Stimulated activated CD8-positive, alpha-beta memory T cell treated with anti-CD3 and anti-CD28 coated beads, Interleukin-7, amount 100 ng/mL, for 4 hours (primary cell): ENCODE data around the gene OGFOD1.
A peak's percentile ranks its signal among the peaks of the same experiment; 100 is the strongest.

Source experiments
- DNase-seq, 2 donors: peaks; one replicate each; pipeline ENCODE4 v3.0.0-alpha.2; 2020; ENCODE audit warnings: low read depth in 2 of 2

The OGFOD1 gene

DNA sequence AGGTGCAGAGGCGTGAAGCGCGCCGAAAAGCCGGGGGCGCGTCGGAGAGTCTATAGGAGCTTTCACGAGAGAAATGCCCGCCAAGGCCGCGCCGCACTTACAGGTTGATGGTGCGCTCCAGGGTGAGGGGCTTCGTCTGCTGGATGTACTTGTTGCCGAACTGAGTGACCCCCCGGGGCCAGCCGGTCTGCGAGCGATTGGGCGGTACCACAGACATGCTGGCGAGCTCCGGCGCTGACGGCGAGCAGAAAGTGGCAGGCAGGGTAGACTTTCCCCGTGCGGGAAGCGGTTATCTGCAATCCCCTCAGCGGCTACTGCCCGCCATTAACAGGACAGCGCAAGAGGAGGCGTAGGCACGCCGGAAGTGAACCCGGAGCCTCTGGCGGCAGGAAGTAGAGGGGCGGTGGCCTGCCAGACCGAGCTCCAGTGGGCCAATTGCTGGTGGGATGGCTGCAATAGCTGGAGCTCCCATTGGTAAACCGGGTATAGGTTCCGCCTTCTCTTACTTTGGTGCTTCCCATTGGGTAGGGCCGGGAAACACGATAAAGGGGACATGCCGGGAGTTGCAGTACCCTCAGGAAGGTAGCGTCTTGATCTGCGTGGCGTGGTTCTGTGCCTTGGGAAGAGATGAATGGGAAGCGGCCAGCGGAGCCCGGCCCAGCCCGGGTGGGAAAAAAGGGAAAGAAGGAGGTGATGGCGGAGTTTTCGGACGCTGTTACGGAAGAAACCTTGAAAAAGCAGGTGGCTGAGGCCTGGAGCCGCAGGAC, at the start of gene OGFOD1, which contains the start of gene NUDT21:
Gene OGFOD1 (plus strand): TSS at position 569 of the 767 bp plus-strand sequence. CDS start 59 bp downstream, at position 628.
Gene NUDT21 (minus strand): TSS at position 347 of the 767 bp plus-strand sequence. CDS start 130 bp downstream, at position 217.
- peak; percentile 90 for DNase-seq

DNA sequence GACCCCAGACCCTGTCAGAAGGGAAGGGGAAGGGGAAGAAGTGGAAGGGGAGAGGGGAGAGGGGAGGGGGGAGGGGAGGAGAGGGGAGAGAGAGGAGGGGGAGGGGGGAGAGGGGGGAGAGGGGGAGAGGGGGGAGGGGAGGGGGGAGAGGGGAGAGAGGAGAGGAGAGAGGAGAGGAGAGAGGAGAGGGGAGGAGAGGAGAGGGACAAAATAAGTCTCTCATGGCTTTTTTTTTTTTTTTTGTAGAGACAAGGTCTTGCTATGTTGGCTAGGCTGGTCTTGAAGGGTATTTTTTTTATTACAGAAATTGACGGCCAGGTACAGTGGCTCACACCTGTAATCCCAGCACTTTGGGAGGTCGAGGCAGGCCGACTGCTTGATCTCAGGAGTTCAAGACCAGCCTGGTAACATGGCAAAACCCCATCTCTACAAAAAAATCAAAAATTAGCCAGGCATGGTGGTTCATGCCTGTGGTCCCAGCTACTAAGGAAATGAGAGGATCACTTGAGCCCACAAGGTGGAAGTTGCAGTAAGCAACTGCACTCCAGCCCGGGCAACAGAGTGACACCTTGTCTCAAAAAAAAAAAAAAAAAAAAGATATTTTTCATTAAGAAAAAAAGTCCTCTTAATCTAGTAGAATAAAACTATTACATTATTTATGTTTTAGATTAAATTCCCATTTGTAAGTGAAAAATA, 45.2 kb upstream of the OGFOD1 start:
- DNase-seq, result no peak

DNA sequence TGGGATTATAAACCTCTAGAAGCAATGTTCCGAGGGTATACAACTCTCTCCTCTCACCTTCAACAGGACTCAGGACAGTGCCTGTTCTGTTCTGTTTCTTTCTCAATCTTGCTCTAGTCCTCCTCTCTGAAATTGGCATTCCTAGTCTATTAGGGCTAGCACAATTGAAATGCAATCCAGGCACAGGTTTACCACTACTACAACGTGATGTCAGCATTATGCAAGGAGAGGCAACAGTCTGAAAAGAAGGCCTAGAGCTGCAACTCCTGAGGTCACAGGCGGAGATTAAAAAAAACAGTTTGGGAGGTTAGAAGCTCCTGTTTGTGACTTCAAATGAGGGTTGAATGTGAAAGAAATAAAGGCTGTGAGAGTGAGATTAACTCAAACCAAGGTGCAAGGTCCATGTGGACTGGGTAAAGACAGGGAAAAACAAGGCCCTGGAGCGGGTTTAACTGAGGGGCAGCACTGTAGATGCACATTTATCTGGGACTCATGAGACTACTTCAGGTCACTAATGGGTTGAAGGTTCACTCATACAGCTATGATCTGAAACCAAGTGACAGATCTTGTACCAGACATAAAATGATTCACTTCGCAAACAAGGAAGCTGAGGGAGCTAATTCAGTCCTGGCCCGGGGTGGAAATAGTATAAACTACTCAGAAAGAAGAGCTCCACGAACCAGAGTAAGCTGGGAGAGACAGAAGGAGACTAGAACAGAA, 42.8 kb upstream of the OGFOD1 start:
- DNase-seq, result no peak

- DNase-seq, result no peak
Measured at GRCh38 chr16:56409195-56409594, 42.2 kb upstream of the OGFOD1 start.

DNA sequence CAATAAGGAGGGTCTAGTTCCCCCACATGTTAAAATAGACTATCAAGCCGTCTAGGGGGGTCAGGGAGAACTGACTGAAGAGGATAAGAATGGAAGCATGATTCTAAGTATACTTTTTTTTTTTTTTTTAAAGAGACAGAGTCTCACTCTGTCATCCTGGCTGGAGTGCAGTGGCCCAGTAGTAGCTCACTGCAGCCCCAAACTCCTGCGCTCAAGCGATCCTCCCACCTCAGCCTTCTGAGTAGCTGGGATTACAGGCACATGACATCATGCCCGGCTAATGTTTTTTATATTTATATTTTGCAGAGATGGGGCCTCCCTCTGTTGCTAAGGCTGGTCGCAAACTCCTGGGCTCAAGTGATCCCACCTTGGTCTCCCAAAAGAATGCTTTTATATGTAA, 40.2 kb upstream of the OGFOD1 start:
- no peak for DNase-seq

DNA sequence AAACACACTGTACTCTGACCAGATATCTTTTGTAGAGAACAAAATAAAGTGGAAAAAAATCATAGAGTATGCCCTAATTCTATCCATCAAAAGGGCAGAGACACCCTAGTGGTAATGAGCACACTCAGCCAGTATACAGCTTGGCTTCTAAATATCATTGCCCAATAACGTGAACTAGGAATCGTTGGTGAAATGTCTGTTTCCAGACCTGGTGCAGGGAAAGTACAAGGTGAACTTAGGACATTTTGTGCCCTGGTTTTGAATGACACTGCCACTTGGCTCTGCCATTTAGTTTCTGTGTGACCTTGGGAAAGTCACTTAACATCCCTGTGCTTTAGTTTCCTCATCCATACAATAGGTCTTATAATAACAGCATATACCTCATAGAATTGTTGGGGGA, 39.7 kb upstream of the OGFOD1 start:
- no peak for DNase-seq

DNA sequence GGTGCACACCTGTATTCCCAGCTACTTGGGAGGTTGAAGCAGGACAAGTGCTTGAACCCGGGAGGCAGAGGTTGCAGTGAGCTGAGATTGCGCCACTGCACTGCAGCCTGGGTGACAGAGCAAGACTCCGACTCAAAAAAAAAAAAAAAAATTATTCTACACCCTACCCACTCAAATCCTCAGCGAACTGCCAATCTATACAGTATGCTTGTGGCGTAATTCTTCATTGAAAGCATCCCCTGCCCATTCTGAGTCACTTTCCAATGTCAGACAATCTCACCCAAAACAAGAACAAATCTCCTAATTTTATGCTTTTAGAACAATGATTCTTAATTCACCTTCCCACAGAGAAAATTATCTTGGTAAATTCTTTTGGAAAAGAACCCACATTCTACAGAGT, 38.0 kb upstream of the OGFOD1 start:
- DNase-seq, result no peak

DNA sequence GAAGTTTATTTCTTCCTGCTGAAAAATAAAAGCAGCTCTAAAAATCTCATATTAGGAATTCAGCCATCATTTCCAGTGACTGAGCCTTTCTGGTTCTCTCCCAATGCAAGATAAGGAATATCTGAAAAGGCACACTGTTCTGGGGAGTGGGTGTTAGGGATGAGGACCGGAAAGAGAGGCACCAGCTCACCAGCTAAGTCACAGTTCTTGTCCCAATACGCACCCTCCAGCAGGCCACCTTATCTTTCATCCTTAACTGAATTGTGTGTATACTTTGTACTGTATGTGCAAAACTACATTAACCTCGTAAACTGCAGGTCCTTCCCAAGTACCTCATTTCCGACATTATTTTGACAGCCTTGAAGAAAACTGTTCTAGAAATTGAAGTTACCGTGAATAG, 37.0 kb upstream of the OGFOD1 start:
- no peak for DNase-seq

GRCh38 chr16:56415875-56416274, 35.5 kb upstream of the OGFOD1 start:
- no peak for DNase-seq

DNA sequence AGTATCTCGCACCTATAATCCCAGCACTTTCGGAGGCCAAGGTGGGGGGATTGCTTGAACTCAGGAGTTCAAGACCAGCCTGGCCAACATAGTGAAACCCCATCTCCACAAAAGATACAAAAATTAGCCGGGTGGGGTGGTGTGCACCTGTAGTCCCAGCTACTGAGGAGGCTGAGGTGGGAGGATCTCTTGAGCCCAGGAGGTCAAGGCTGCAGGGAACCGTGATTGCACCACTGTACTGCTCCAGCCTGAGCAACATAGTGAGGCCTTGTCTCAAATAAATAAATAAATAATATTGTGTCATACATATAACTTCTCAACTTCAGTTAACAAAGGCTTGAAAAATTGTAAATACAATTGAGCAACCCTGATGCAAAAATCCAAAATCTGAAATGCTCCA, 34.2 kb upstream of the OGFOD1 start:
- no peak for DNase-seq

GRCh38 chr16:56419740-56420548, 31.4 kb upstream of the OGFOD1 start:
- DNase-seq, result no peak

DNA sequence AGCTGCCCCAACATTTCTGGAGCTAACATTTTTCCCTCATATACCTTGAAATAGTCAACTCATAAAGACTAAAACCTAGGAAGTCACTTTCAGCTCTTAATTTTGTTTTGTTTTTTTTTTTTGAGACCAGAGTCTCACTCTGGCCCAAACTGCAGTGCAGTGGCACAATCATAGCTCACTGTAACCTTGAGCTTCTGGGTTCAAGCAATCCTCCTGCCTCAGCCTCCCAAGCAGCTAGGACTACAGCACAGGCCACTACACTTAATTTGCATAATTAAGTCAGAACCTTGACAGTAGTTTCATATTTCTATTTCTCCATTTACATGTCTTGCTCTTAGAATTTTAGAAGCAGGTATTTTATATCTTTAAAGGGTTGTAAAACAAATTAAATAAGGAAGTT, 30.7 kb upstream of the OGFOD1 start:
- DNase-seq, result no peak

DNA sequence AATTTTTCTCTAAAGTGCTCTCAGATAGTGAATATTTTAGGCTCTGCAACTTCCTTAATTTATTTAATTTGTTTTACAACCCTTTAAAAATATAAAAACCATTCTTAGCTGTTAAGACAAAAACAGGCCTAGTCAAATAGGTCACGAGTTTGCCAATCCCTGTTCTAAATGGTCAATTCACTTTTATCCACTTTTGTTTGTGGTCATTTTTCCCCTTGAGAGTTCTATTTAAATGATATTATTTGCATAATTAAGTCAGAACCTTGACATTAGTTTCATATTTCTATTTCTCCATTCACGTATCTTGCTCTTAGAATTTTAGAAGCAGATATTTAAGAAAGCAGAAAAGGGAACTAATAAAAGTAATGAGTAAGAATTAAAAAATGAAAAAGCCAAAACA, 30.0 kb upstream of the OGFOD1 start:
- DNase-seq, result no peak

DNA sequence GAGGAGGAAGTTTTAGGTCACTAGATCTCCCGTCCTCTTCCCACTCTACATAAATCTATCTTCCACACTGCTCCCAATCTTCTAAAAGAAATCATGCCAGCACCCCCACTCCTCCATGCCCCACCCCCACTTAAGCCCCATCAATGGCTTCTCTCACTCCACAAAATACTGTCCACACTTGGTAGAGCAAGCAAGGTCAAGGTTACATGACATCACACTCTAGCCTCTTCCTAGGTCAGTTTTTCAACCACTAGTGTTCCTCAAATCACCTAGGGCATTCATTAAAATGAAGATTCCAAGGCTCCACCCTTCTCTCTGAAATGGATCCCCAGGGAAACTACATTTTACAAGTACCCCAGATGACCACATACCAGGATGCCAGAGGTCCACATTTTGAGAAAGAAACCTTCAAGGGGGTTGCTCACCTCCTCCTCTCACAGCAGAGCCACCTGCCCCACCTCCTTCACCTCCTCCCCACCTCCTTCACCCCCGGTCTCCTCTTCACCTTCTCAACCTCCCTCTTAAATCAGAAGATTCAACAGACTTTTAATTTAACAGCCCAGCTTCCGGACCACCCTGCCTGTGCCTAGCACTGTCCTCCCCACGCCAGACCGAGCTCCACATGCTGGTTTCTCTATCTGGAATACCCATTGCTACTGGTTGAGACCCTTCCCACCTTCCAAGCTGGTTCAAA, 29.2 kb upstream of the OGFOD1 start:
- DNase-seq, result no peak

- no peak for DNase-seq
Measured at GRCh38 chr16:56422896-56423441, 28.4 kb upstream of the OGFOD1 start.

GRCh38 chr16:56423584-56424403, 27.6 kb upstream of the OGFOD1 start:
- DNase-seq, result no peak

DNA sequence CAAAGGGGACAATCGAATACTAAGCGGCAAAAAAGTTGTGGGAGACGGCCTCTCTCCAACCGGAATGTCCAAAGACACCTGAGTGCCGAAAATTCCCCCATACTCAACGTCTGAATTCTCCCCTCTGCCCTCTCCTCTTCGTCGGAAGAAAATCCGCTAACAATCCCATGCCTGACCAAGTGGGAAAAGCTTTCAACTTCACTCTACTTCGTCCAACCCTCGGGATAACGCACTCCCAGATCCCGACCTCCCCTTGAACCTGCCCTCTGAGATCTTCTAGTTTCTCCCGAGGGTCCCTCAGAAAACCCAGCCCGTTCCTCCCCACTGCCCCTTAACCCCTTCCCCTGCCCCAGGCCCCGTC, 27.0 kb upstream of the OGFOD1 start:
- DNase-seq, result no peak

DNA sequence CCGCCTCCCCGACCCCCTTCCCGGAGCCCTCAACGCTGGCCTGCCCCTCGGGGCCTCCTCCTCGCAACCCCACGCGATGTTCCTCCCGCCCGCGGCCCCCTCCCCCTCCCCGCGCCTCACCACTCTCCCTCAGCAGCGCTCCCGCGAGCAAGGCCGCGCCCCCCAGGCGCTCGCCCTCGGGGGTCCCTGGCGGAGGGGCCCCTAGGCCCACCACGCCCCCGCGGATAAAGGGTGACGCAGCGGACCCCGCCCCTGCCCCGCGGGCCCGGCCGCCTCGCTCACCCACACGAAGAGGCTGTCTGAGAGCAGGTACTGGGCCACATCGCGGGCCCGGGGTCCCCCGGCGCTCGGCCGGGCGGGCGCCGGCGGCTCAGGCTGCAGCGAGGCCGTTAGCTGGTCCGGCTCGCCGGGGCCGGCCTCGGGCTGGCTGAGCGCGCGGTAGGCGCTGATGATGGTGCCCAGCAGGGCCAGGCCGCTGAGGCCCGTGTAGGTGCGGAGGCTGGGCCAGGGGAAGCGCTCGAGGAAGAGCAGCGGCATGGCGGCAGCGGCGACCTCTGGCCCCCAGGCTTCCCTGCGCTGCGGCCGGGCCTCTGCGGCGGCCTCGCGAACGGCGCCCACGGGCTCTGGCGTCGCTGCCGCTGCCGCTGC, 26.4 kb upstream of the OGFOD1 start:
- DNase-seq, result peak in 1 of 2 donors; percentile 46

DNA sequence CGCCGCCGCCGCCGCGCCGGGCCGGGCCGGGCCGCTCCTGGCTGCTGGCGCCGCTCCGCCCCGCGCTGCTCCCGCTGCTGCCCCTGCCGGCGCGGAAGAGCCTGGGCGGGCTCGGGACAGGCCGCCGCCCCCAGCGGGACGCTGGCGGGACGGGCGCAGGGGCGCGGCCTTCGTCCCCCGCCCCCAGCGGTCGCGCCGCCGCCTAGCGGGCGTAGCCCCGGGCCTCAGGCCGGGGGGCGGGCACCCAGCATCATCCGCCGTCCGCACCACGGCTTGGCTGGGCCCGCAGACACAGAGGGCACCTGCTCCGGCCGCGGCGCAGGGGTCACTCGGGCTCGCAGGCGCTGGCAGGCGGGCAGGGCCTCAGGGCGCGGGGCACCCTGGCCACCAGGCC, 25.9 kb upstream of the OGFOD1 start, which contains the start of gene AMFR:
Gene AMFR (minus strand): TSS at position 107 of the 394 bp plus-strand sequence. CDS start 218 bp downstream, outside the sequence.
- DNase-seq, result peak in 1 of 2 donors; percentile 60
